ENCODE data around the gene CCDC93.

CCDC93 gene

GRCh38 chr2:117985092-117985491 is 28.8 kb downstream of the CCDC93 start:
- DNase-seq = no peak

- no peak for DNase-seq
These were observed 29.7 kb downstream of the CCDC93 start for GRCh38 chr2:117984208-117984607.

DNA sequence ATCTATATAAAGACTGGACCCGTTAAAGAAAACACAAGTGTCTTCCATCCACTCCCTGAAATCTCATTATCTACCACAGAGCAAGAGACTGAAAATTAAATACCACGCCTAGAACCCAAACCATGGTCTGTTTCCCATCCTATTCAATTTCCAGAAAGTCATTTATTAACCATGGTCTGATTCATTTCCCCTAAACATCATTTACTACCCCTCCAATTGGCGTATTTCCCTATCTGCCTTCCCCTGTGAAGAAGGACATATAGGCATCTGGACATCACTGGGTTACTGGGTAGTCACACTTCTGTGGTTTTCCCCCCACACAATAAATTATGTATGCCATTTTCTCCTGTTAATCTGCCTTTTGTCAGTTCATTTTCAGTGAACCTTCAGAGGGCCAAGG is 30.8 kb downstream of the CCDC93 start:
- DNase-seq = no peak

DNA sequence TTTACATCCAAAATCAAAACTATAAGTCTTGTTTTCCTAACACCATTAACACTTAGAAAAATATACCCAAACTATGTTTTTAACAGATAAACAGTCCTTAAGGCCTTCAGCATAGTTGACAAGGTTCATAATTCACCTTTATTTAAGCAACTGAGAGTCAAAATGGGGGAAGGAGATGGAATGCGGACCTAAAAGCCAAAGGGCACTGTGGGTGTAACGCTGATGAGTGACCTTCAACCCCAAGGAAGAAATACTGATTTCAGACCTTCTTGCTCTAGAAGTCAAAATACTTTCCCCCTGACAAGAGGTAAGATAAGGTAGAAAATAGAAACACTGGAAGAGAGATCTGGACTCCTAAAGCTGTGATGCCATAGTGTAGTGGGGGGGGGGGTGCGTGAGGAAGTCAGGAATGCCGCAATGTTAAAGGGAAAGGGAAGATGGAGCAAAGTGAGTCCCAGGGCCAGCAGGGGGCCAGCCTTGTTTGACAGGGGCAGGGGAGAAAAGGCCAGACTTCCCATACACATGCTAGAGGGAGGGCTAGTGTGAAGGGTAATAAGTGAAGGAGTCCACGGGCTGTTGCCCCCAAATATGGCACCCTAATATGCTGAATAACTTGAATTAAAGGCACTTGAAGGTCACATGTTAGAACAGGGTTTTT is 31.4 kb downstream of the CCDC93 start:
- DNase-seq = no peak

DNA sequence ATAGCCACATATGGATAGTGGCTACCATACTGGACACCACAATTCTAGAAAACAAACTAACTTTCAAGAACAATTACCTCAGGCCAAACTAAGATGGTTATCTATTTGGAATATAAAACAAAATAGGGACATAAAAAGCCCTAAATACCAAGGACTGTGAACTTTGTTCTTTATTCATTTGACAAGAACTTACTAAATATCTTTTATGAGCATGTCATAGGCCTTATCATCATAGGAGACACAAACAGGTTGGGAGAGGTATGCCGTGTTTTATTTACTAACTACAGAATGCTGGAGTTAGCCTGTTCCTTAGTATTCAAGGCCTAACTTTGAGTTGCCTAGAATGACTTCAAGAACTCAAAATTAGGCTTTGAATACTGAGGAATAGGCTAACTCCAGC is 32.1 kb downstream of the CCDC93 start:
- DNase-seq = no peak

- DNase-seq = no peak
These were observed 32.8 kb downstream of the CCDC93 start for GRCh38 chr2:117980783-117981676.

GRCh38 chr2:117979911-117980701 is 33.8 kb downstream of the CCDC93 start:
- no peak for DNase-seq

DNA sequence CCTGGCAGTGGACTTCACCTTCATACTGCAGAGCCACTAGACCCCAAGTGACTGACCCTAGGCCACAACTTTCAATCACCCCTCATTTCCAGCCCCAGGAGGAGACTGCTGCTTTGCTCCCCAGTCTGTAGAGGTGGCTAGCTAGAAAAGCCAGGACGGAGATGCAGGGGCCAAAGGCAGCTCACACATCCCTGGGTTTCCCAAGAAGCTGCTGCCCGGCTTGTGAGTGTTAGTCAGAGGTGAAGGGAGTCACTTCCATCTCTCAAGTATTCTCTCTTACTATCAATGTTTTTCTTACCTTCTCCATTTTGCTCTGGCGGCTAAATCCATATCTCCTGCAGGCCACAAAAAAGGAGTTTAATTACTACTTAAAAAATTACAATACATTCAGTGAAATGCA is 36.2 kb downstream of the CCDC93 start:
- no peak for DNase-seq

- DNase-seq = no peak
These were observed 37.3 kb downstream of the CCDC93 start for GRCh38 chr2:117976581-117976980.

- no peak for DNase-seq
These were observed 40.3 kb downstream of the CCDC93 start for GRCh38 chr2:117973498-117974082.

DNA sequence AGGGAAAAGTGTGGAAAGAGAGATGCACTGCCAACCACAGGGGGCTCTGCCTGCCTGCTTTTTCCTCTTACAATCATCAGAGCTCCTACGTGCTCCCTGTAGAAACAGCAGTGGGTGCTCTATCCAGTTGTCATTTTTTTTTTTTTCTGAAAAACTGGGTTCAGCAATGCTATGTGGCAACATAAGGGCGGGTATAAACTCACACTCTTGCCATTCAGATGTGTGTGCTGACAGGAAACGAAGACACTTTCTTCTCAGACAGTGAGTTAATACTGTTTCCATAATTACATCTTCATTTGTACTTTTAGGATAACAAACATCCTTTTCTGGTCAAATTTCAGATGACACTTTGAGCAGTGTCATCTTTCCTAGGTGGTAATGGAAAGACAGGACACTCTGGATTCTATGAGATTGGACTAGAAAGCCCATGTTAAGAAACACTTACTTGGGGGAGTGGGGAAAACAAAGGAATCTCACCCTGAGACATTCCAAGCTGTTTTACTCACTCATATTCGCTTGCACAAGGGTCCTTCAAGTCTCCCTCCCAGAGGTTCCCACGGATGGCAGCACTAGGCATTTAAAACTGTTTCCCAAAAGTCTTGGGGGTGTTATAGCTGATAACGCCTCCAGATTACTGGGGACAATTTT is 41.3 kb downstream of the CCDC93 start:
- DNase-seq = no peak

DNA sequence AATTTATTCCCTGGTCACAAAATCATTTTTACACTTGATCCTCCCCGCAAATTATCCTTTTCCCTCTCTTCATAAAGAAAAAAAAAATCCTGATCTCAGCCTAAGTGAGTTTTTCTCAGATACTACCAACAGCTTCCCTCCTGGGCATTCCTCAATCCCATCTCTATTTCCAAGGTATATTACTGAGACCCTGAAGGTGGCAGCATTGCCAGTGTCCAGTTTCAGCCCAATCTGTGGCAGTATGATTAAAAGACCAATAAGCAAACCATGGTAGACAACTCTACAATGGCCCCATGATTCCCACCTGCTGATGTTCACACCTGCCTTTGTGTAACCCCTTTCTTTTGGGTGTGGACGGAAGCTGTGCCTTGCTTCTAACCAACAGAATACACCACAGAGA is 45.1 kb downstream of the CCDC93 start:
- DNase-seq = no peak

- no peak for DNase-seq
These were observed 45.7 kb downstream of the CCDC93 start for GRCh38 chr2:117967977-117968718.

DNA sequence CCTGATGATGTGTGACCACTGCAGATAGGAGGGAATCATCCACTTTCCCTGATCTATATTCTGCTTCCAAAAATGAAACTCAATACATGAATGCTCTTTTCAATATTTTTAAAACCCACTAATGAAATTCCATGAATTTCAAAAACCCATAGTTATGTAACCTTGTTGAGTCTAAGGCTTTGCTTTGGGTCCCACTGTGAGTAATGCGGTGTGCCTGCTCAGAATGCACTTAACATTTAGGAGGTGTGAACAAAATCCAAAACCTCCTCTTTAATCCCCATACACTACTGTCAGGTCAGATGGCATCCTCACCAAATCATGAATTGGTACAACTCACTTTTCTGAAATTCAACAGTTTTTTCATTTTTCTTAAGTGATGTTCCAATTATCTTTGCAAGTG is 50.4 kb downstream of the CCDC93 start:
- no peak for DNase-seq

- DNase-seq = no peak
These were observed 52.7 kb downstream of the CCDC93 start for GRCh38 chr2:117961201-117961600.

DNA sequence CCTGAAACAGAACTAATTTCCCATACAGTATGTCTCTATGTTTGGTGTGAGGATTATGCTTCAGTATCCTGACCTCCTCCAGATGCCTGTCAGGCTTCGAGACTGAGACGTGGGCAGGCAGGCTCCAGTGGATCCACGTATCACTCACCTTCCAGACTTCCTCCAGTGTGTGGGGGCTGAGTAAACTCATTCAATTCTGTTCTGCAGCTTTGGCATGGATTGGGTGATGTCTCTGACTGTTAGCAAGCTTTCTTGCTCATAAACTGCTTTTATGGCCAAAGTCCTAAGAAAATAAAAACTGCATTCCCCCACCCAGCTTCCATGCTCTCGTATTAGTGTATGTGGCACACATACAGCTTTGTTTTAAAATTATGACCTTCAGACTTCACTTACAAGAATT is 53.6 kb downstream of the CCDC93 start:
- DNase-seq = no peak

GRCh38 chr2:117958186-117958585 is 55.7 kb downstream of the CCDC93 start:
- no peak for DNase-seq

GRCh38 chr2:117957616-117958015 is 56.3 kb downstream of the CCDC93 start:
- DNase-seq = no peak

DNA sequence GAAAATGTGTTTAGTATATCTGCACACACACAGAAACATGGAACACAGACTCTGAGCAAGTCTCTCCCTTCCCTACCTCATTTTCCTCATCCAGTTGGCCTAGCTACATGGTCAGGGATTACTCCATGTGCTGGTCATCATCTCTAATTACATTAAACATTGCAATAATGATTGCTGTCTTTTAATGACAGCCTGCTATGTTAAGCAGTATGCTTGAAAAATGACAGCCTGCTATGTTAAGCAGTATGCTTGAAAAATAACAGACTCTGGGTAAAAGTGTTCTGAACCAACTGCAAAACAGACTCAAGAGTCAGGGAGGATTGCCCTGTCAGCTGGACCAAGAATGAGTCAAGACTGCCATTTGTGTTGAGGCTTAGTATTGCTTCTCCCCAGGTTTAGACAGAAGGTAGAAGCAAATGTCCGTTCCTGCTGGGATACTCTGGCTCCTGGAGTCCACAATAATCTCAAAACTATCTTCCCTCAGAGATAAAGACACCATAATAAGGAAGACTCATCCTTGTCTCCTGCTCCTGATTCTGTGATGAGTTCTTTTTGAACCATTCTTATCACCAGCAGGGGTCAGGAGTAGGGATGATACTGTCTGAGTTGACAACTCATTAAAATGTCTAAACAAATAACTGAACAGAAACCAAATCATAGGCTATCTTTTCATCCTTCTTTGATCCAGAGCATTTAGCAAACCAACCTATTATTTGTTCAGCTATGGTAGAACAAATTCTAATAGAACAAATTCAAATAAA is 57.7 kb downstream of the CCDC93 start:
- DNase-seq = no peak

- no peak for DNase-seq
These were observed 60.6 kb downstream of the CCDC93 start for GRCh38 chr2:117953231-117953630.

- DNase-seq = no peak
These were observed 61.2 kb downstream of the CCDC93 start for GRCh38 chr2:117952701-117953100.

Data from activated CD8-positive, alpha-beta memory T cell treated with anti-CD3 and anti-CD28 coated beads for 24 hours (primary cell).